LNCaP clone FGC (cell line): ENCODE results near the gene GRIK3.

Experiments
- DNase-seq: peaks from one replicate; pipeline ENCODE4 v3.0.0-alpha.2; 2011; ENCODE audit warnings: low read depth
- H3K4me3 ChIP-seq: 2 replicates; pipeline ENCODE4 v1.5.1; 2011; ENCODE audit warnings: mild to moderate bottlenecking, low read depth, low read length, control low read depth
- CTCF ChIP-seq: IDR thresholded peaks from 2 replicates; pipeline ENCODE4 v1.5.1; 2012; ENCODE audit warnings: mild to moderate bottlenecking; ENCODE audit not compliant: control insufficient read depth, insufficient read depth; ENCODE audit errors: extremely low read depth

Gene GRIK3

GRCh38 chr1:36816348-36816747 is 218.0 kb downstream of the GRIK3 start:
- DNase-seq = no peak
- no peak overlapping the region for H3K4me3 ChIP-seq
- TF ChIP-seq CTCF = no peak

GRCh38 chr1:36814774-36815173 is 219.5 kb downstream of the GRIK3 start:
- no peak overlapping the region for H3K4me3 ChIP-seq
- DNase-seq = no peak
- TF ChIP-seq CTCF = no peak

GRCh38 chr1:36814083-36814482 is 220.2 kb downstream of the GRIK3 start:
- TF ChIP-seq CTCF = no peak
- DNase-seq = no peak
- no peak overlapping the region for H3K4me3 ChIP-seq

GRCh38 chr1:36807262-36807661 is 227.1 kb downstream of the GRIK3 start:
- DNase-seq = no peak
- TF ChIP-seq CTCF = no peak
- no peak overlapping the region for H3K4me3 ChIP-seq

- no peak overlapping the region for H3K4me3 ChIP-seq
- DNase-seq = no peak
- no peak for TF ChIP-seq CTCF
These were observed 228.2 kb downstream of the GRIK3 start for GRCh38 chr1:36805979-36806640.

- H3K4me3 ChIP-seq = no peak overlapping the region
- TF ChIP-seq CTCF = no peak
- no peak for DNase-seq
These were observed 229.5 kb downstream of the GRIK3 start for GRCh38 chr1:36804669-36805314.
